HG02798 (cell line): ENCODE data around the gene DYNLT3.

Experiments
- ATAC-seq: cut with Tn5 transposase; IDR thresholded peaks from one replicate; pipeline ENCODE4 v1.9.1; 2021; ENCODE audit warnings: mild to moderate bottlenecking; ENCODE audit not compliant: unreplicated experiment, poor library complexity

Gene DYNLT3

GRCh38 chrX:37796310-37796709 lies 51.1 kb downstream of the DYNLT3 start:
- no peak for ATAC-seq
